IPS-15b (cell line): Measurements from ENCODE around the gene MDP1.
"Not testable (repeated sequence)": the region's sequence is repeated elsewhere in the genome, so short reads cannot be mapped to it uniquely, and the experiment has no call there.

ENCODE experiments used
- H3K27me3 ChIP-seq: one replicate; pipeline ENCODE4 v1.6.1; 2013; ENCODE audit warnings: low read length; ENCODE audit not compliant: control insufficient read depth, insufficient read depth
- H3K36me3 ChIP-seq: one replicate; pipeline ENCODE4 v1.6.1; 2013; ENCODE audit warnings: low read length; ENCODE audit not compliant: control insufficient read depth, insufficient read depth
- H3K4me1 ChIP-seq: one replicate; pipeline ENCODE4 v1.6.1; 2013; ENCODE audit warnings: mild to moderate bottlenecking, low read length; ENCODE audit not compliant: control insufficient read depth, insufficient read depth
- H3K4me3 ChIP-seq: one replicate; pipeline ENCODE4 v1.5.1; 2013; ENCODE audit warnings: low read depth, low read length
- H3K9ac ChIP-seq: one replicate; pipeline ENCODE4 v1.6.1; 2013; ENCODE audit warnings: low read depth, mild to moderate bottlenecking, low read length
- H3K9me3 ChIP-seq: one replicate; pipeline ENCODE4 v1.6.1; 2013; ENCODE audit warnings: mild to moderate bottlenecking, low read length; ENCODE audit not compliant: control insufficient read depth, insufficient read depth

Gene MDP1

GRCh38 chr14:24246765-24247212 is 30.9 kb upstream of the MDP1 start:
- Histone ChIP-seq H3K4me1 (no peaks in the 10 kb centered on the region), H3K4me3 (no peak overlapping the region), H3K36me3 (no peaks in the 10 kb centered on the region), H3K27me3 (no peaks in the 10 kb centered on the region), H3K9ac (no peak overlapping the region), H3K9me3 (no peaks in the 10 kb centered on the region)

DNA sequence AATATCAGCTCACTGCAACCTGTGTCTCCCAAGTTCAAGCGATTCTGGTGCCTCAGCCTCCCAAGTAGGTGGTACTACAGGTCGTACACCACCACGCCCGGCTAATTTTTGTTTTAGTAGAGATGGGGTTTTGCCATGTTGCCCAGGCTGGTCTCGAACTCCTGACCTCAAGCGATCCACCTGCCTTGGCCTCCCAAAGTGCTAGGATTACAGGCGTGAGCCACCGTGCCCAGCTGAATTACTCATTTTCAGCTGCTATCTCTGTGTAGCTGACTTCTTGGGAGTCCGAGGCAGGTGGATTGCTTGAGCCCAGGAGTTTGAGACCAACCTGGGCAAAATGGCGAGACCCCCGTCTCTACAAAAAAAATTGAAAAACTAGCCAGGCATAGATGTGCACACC is 29.5 kb upstream of the MDP1 start:
- H3K4me1 ChIP-seq, H3K9me3 ChIP-seq, H3K9ac ChIP-seq, H3K4me3 ChIP-seq, H3K27me3 ChIP-seq, H3K36me3 ChIP-seq: not testable (repeated sequence)

GRCh38 chr14:24243336-24243836 is 27.5 kb upstream of the MDP1 start:
- H3K4me1 ChIP-seq, result no peaks in the 10 kb centered on the region
- H3K27me3 ChIP-seq, result no peaks in the 10 kb centered on the region
- peak overlapping the region; percentile 90 for H3K4me3 ChIP-seq
- H3K36me3 ChIP-seq, result peaks cover 20% of the 10 kb centered on the region
- H3K9me3 ChIP-seq, result no peaks in the 10 kb centered on the region
- peak overlapping the region; percentile 19 for H3K9ac ChIP-seq

- Histone ChIP-seq H3K36me3 (peaks cover 30% of the 10 kb centered on the region), H3K27me3 (no peaks in the 10 kb centered on the region), H3K9me3 (no peaks in the 10 kb centered on the region), H3K4me1 (no peaks in the 10 kb centered on the region), H3K9ac (peak overlapping the region; percentile 87), H3K4me3 (peak overlapping the region; percentile 90)
Measured at GRCh38 chr14:24241829-24242443, 26.1 kb upstream of the MDP1 start.

DNA sequence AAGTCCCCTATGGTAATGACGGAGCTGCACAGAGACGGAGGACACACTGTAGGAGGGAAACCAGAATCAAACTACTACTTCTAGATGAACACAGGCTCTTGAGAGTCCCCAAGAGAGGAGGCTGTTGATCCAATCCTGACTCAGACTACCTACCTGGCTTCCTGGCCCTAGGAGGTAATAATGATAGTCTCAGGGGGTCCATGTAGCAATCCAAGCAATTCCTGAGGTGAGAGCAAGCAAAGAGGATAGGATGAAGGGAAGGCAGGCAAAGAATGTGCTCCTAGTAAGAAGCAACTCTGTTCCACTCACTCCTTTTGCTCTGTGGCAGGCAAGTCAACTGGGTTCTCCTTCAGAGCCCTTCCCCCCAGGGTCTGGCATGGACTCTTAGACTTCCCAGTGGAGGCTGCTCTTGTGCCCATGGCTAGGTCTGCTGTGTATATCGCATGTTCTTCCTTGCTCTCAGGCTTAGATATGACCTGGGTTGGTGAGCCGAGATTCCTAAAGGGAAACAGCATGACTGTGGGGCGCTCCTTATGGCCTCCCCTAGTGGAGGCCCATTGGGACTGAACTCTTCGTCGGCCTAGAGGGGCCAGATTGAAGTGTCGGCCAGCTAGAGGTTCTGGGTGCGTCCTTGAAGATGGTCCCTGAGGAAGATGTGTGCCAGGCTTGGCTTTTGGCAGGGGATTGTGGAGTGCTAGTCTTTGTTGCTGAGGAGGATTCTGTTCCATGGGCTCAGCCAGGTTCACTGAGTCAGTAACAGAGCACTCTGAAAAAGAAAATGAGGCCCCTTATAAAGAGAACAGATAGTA is 24.4 kb upstream of the MDP1 start:
- Histone ChIP-seq H3K4me1 (no peaks in the 10 kb centered on the region), H3K36me3 (peaks cover 37% of the 10 kb centered on the region), H3K9me3 (no peaks in the 10 kb centered on the region), H3K9ac (no peak overlapping the region), H3K27me3 (no peaks in the 10 kb centered on the region), H3K4me3 (no peak overlapping the region)

GRCh38 chr14:24238527-24239037 is 22.7 kb upstream of the MDP1 start:
- Histone ChIP-seq H3K9ac (no peak overlapping the region), H3K36me3 (peaks cover 37% of the 10 kb centered on the region), H3K4me1 (no peaks in the 10 kb centered on the region), H3K4me3 (no peak overlapping the region), H3K9me3 (no peaks in the 10 kb centered on the region), H3K27me3 (no peaks in the 10 kb centered on the region)

GRCh38 chr14:24238123-24238522 is 22.3 kb upstream of the MDP1 start:
- Histone ChIP-seq H3K9me3 (no peaks in the 10 kb centered on the region), H3K4me3 (no peak overlapping the region), H3K4me1 (no peaks in the 10 kb centered on the region), H3K27me3 (no peaks in the 10 kb centered on the region), H3K36me3 (peaks cover 37% of the 10 kb centered on the region), H3K9ac (no peak overlapping the region)

GRCh38 chr14:24237463-24237955 is 21.6 kb upstream of the MDP1 start:
- Histone ChIP-seq H3K4me3 (no peak overlapping the region), H3K9me3 (no peaks in the 10 kb centered on the region), H3K36me3 (peaks cover 37% of the 10 kb centered on the region), H3K27me3 (no peaks in the 10 kb centered on the region), H3K9ac (no peak overlapping the region), H3K4me1 (no peaks in the 10 kb centered on the region)

- no peak overlapping the region for H3K9ac ChIP-seq
- no peak overlapping the region for H3K4me3 ChIP-seq
- no peaks in the 10 kb centered on the region for H3K4me1 ChIP-seq
- H3K36me3 ChIP-seq, result peaks cover 37% of the 10 kb centered on the region
- no peaks in the 10 kb centered on the region for H3K27me3 ChIP-seq
- H3K9me3 ChIP-seq, result no peaks in the 10 kb centered on the region
Measured at GRCh38 chr14:24236689-24237462, 21.0 kb upstream of the MDP1 start.

DNA sequence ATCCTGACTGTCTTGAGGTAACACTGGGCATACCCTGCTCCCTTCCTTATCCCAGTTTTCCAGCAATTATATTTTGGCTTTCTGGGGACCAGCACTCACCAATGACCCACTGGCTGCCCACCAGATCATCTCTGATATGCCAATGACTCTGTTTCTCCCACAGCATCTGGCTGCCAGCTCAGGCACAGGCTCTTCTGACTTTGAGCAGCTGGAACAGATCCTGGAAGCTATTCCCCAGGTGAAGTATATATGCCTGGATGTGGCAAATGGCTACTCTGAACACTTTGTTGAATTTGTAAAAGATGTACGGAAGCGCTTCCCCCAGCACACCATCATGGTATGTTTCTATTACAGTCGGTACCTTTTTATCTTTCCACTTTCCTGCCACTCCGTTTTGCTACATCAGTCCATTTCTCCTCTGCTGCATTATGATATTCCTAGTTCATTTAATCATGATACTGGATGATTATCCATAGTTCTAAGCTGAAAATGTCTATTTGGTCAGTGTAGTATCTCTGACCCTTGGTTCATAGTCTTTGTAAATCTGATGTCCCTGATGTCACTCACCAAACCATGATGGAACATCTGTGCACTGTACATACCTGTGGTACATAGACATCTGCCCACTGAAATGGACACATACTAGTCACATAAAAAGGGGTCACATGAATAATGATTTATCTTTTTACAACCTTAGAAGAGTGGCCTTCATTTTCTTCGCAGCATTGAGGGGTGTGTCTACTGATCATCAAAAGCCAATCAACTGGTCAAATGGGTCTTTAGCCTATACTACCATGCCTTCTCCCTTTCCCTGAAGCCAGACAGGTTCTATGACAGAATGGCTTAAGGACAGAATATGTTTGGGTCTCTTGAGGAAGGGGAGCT is 20.2 kb upstream of the MDP1 start:
- Histone ChIP-seq H3K4me1 (no peaks in the 10 kb centered on the region), H3K9ac (no peak overlapping the region), H3K36me3 (peaks cover 36% of the 10 kb centered on the region), H3K27me3 (no peaks in the 10 kb centered on the region), H3K4me3 (no peak overlapping the region), H3K9me3 (no peaks in the 10 kb centered on the region)
